ENCODE data around the gene ESR2.

GRCh38 chr14:64115401-64115800, 178.8 kb downstream of the ESR2 start:
- no peak for TF ChIP-seq POLR2AphosphoS5 (IDR thresholded peaks at IDR 0.05; ENCODE audit: insufficient read depth in 1 of 2, low read depth in 1 of 2)
- no peak for TF ChIP-seq CTCF (IDR thresholded peaks at IDR 0.05)
- no peak for TF ChIP-seq POLR2A (IDR thresholded peaks at IDR 0.05)
